IMR-90 (cell line): Measurements from ENCODE around the gene PPL. TPM values are rescaled to one million over a fixed set of nuclear protein-coding genes. Genes with fewer than 3 reads are reported as not detected.

Source experiments
- ATAC-seq: fragments of 200-7000 bp; cut with Tn5 transposase; 2 replicates; pipeline ENCODE4 v1.9.1; 2020; ENCODE audit warnings: low read depth, mild to moderate bottlenecking, moderate library complexity
- BruUV-seq: library from RNA; stranded (reverse); fragments of 400-500 nt; replicated peaks from 2 replicates; lab custom pipeline; 2021; lab: Mats Ljungman, UMichigan
- CTCF ChIA-PET: fragments of 300-600 bp; formaldehyde crosslinking; extraction: SDS; loops from one replicate; lab custom pipeline; 2021; ENCODE audit warnings: antibody characterized with exemption; lab: Yijun Ruan, JAX
- POLR2A ChIA-PET: fragments of 300-600 bp; sonication (Branson Sonifier 250); formaldehyde crosslinking; loops from one replicate; lab custom pipeline; 2022; ENCODE audit warnings: antibody characterized with exemption; ENCODE audit not compliant: unreplicated experiment; lab: Charles Lee
- DNase-seq: peaks from one replicate; pipeline ENCODE4 v3.0.0; 2013
- H2AFZ ChIP-seq: replicated peaks from 2 replicates; pipeline ENCODE3; 2013; ENCODE audit warnings: low read length, mild to moderate bottlenecking; ENCODE audit not compliant: poor library complexity
- H2AK5ac ChIP-seq: 2 replicates; pipeline ENCODE4 v1.6.1; 2013; ENCODE audit warnings: low read depth, low read length, inconsistent platforms
- H2AK9ac ChIP-seq: replicated peaks from 2 replicates; pipeline ENCODE3; 2013; ENCODE audit warnings: mild to moderate bottlenecking, low read depth, low read length, moderate library complexity; ENCODE audit not compliant: poor library complexity
- H2BK120ac ChIP-seq: 2 replicates; pipeline ENCODE4 v1.6.1; 2013; ENCODE audit warnings: low read depth, low read length, inconsistent platforms
- H2BK15ac ChIP-seq: 3 replicates; pipeline ENCODE4 v1.6.1; 2013; ENCODE audit warnings: low read depth, low read length, inconsistent platforms
- H2BK20ac ChIP-seq: 2 replicates; pipeline ENCODE4 v1.6.1; 2013; ENCODE audit warnings: low read depth, mild to moderate bottlenecking, inconsistent platforms, low read length, moderate library complexity
- H2BK5ac ChIP-seq: 2 replicates; pipeline ENCODE4 v1.6.1; 2013; ENCODE audit warnings: mild to moderate bottlenecking, low read depth, low read length, inconsistent platforms; ENCODE audit not compliant: poor library complexity, severe bottlenecking
- H3K14ac ChIP-seq: replicated peaks from 2 replicates; pipeline ENCODE4 v1.6.1; 2013; ENCODE audit warnings: low read depth, low read length, inconsistent platforms
- H3K18ac ChIP-seq: 2 replicates; pipeline ENCODE4 v1.6.1; 2013; ENCODE audit warnings: low read depth, low read length, control low read depth
- H3K23ac ChIP-seq: 2 replicates; pipeline ENCODE4 v1.6.1; 2013; ENCODE audit warnings: low read depth, low read length, inconsistent platforms
- H3K27ac ChIP-seq: 2 replicates; pipeline ENCODE4 v1.5.1; 2013; ENCODE audit warnings: mild to moderate bottlenecking, control low read depth, low read length; ENCODE audit not compliant: insufficient read depth
- H3K27me3 ChIP-seq: 2 replicates; pipeline ENCODE4 v1.6.1; 2013; ENCODE audit warnings: low read length; ENCODE audit not compliant: control insufficient read depth, insufficient read depth
- H3K36me3 ChIP-seq: 2 replicates; pipeline ENCODE4 v1.6.1; 2013; ENCODE audit warnings: low read length, mixed read lengths; ENCODE audit not compliant: control insufficient read depth, insufficient read depth
- H3K4ac ChIP-seq: 2 replicates; pipeline ENCODE4 v1.6.1; 2013; ENCODE audit warnings: low read depth, low read length, inconsistent platforms
- H3K4me1 ChIP-seq: 2 replicates; pipeline ENCODE4 v1.6.1; 2013; ENCODE audit warnings: low read length, mixed read lengths; ENCODE audit not compliant: control insufficient read depth, insufficient read depth
- H3K4me2 ChIP-seq: 2 replicates; pipeline ENCODE4 v1.6.1; 2013; ENCODE audit warnings: low read depth, mild to moderate bottlenecking, control low read depth, low read length, moderate library complexity
- H3K4me3 ChIP-seq: 2 replicates; pipeline ENCODE4 v1.5.1; 2013; ENCODE audit warnings: low read depth, mild to moderate bottlenecking, control low read depth, low read length, moderate library complexity; ENCODE audit not compliant: insufficient read depth
- H3K56ac ChIP-seq: 2 replicates; pipeline ENCODE4 v1.6.1; 2013; ENCODE audit warnings: low read length, inconsistent platforms; ENCODE audit not compliant: insufficient read depth; ENCODE audit errors: extremely low read depth
- H3K79me1 ChIP-seq, 2 experiments: 2 replicates each; pipeline ENCODE4 v1.6.1; 2013; ENCODE audit warnings: low read length in 2 of 2, inconsistent platforms in 1 of 2, low read depth in 1 of 2
- H3K9ac ChIP-seq: 2 replicates; pipeline ENCODE4 v1.6.1; 2013; ENCODE audit warnings: low read depth, low read length, control low read depth
- H3K9me1 ChIP-seq: 2 replicates; pipeline ENCODE4 v1.6.1; 2013; ENCODE audit warnings: low read length, inconsistent platforms; ENCODE audit not compliant: insufficient read depth
- H3K9me3 ChIP-seq: 2 replicates; pipeline ENCODE4 v1.6.1; 2013; ENCODE audit warnings: low read length; ENCODE audit not compliant: control insufficient read depth, insufficient read depth
- H4K20me1 ChIP-seq: 2 replicates; pipeline ENCODE4 v1.6.1; 2013; ENCODE audit warnings: low read length, inconsistent platforms; ENCODE audit not compliant: insufficient read depth
- H4K5ac ChIP-seq: 2 replicates; pipeline ENCODE4 v1.6.1; 2013; ENCODE audit warnings: mild to moderate bottlenecking, low read depth, low read length, control low read depth
- H4K8ac ChIP-seq, 2 experiments: 2 replicates each; pipeline ENCODE4 v1.6.1; 2013; ENCODE audit warnings: low read depth in 2 of 2, low read length in 2 of 2, control low read depth in 1 of 2, inconsistent platforms in 1 of 2
- H4K91ac ChIP-seq: 2 replicates; pipeline ENCODE4 v1.6.1; 2013; ENCODE audit warnings: low read depth, low read length, inconsistent platforms; ENCODE audit not compliant: insufficient read depth
- CEBPB ChIP-seq: IDR thresholded peaks from 2 replicates; pipeline ENCODE4 v1.6.1; 2012; ENCODE audit warnings: low read depth, low read length, improper control_type of control experiment
- FOS ChIP-seq: fragments of 150-350 bp; IDR thresholded peaks from 2 replicates; pipeline ENCODE4 v1.6.1; 2016; ENCODE audit warnings: low read depth, low read length
- MXI1 ChIP-seq: IDR thresholded peaks from 2 replicates; pipeline ENCODE4 v1.6.1; 2012; ENCODE audit warnings: low read depth, mild to moderate bottlenecking, low read length, moderate library complexity, borderline replicate concordance
- RCOR1 ChIP-seq: IDR thresholded peaks from 2 replicates; pipeline ENCODE4 v1.6.1; 2012; ENCODE audit warnings: mild to moderate bottlenecking, low read length, improper control_type of control experiment; ENCODE audit not compliant: insufficient replicate concordance
- SMC3 ChIP-seq: fragments of 150-350 bp; IDR thresholded peaks from 2 replicates; pipeline ENCODE4 v1.6.1; 2016; ENCODE audit warnings: low read depth, mild to moderate bottlenecking, antibody characterized with exemption, low read length, moderate library complexity
- WGBS, 2 experiments: methylation state at CpG; one replicate each; pipeline versions ENCODE4 v1.1.5 to v1.1.7; 2013; ENCODE audit warnings: missing lambda C conversion rate in 2 of 2; ENCODE audit not compliant: insufficient read length in 1 of 2; ENCODE audit errors: extremely low coverage in 2 of 2; 5-methylcytosine and 5-hydroxymethylcytosine counted together
- dilution Hi-C: fragments of 300-500 bp; cut with HindIII; formaldehyde crosslinking; loops from one replicate; pipeline ENCODE4 v1.14.3; 2018; ENCODE audit warnings: low sequenced_read_pairs; ENCODE audit not compliant: unreplicated experiment
- in situ Hi-C: fragments of 300-500 bp; cut with MboI; formaldehyde crosslinking; loops from 3 replicates; pipeline ENCODE4 v1.14.3; 2019; ENCODE audit warnings: low sequenced_read_pairs, inconsistent platforms, mixed read lengths
- intact Hi-C: fragments of 100-400 bp; cut with micrococcal nuclease; formaldehyde crosslinking; loops from 2 replicates; pipeline ENCODE4 v1.10.0; 2022
- polyA plus RNA-seq, 3 experiments: library from polyadenylated mRNA; depleted of rRNA; stranded (reverse); fragments of >200 nt; gene quantifications; 2 replicates each; pipeline ENCODE4 v1.2.3, GENCODE V29; 2012; ENCODE audit warnings: low replicate concordance in 1 of 3
- total RNA-seq: library from RNA; depleted of rRNA; stranded (reverse); fragments of >200 nt; gene quantifications from 2 replicates; pipeline ENCODE4 v1.2.3, GENCODE V29; 2012
- TF ChIP-seq, protein P1 (sequence below): fragments of 150-350 bp; IDR thresholded peaks from 2 replicates; pipeline ENCODE4 v1.6.1; 2017; ENCODE audit warnings: mild to moderate bottlenecking, antibody characterized with exemption, low read length, low read depth

Gene PPL
- total and polyA plus RNA-seq, 2 of the 4 experiments (the other 2 are of a cell fraction) = 0.34 to 0.36 TPM

- Histone ChIP-seq H3K23ac (no peak overlapping the region), H2BK20ac (no peak overlapping the region), H4K20me1 (no peaks in the 10 kb centered on the region), H3K4me1 (no peaks in the 10 kb centered on the region), H2BK120ac (no peak overlapping the region), H3K27ac (no peak overlapping the region), H2AK5ac (no peak overlapping the region), H4K8ac (no peak overlapping the region), H3K4me3 (no peak overlapping the region), H4K91ac (no peak overlapping the region), H3K9me1 (no peaks in the 10 kb centered on the region), H3K9me3 (peaks cover 10% of the 10 kb centered on the region), H2AK9ac (no peak overlapping the region), H2BK15ac (no peak overlapping the region), H3K56ac (no peak overlapping the region), H3K9ac (no peak overlapping the region), H3K18ac (no peak overlapping the region), H3K4ac (no peak overlapping the region), H3K27me3 (peaks cover 32% of the 10 kb centered on the region), H2BK5ac (no peak overlapping the region), H3K79me1 (no peaks in the 10 kb centered on the region), H3K14ac (no peak overlapping the region), H3K4me2 (no peak overlapping the region), H4K5ac (no peak overlapping the region), H3K36me3 (no peaks in the 10 kb centered on the region), H2AFZ (no peak overlapping the region)
- intact Hi-C loops (no loop called here), in situ Hi-C loops (no loop called here), dilution Hi-C loops (no loop called here)
- ChIA-PET CTCF (no interaction called here), POLR2A (no interaction called here)
- WGBS, 2 experiments = 83% methylated on average over 1 of the region's 2 CpGs; no CpG with 5 or more reads in 1 of the 2 experiments
- no TSS peak for BruUV-seq
- ATAC-seq (no peak), DNase-seq (no peak)
- TF ChIP-seq RCOR1 = no peak
- no peak for TF ChIP-seq SMC3
- no peak for TF ChIP-seq FOS
- TF ChIP-seq CEBPB = no peak
- TF ChIP-seq MXI1 = no peak
- TF ChIP-seq, protein P1, sequence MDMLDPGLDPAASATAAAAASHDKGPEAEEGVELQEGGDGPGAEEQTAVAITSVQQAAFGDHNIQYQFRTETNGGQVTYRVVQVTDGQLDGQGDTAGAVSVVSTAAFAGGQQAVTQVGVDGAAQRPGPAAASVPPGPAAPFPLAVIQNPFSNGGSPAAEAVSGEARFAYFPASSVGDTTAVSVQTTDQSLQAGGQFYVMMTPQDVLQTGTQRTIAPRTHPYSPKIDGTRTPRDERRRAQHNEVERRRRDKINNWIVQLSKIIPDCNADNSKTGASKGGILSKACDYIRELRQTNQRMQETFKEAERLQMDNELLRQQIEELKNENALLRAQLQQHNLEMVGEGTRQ = no peak
These were observed 10.0 kb downstream of the PPL start for GRCh38 chr16:4926928-4927327.
